Fibroblast of lung (primary cell): ENCODE results near the gene ADGRV1. TPM values are rescaled to one million over a fixed set of nuclear protein-coding genes. Genes with fewer than 3 reads are reported as not detected.

Experiments
- DNase-seq, 2 donors: peaks; one replicate each; pipeline versions ENCODE4 v3.0.0 to v3.0.0-alpha.2; 2010; ENCODE audit warnings: low read depth in 2 of 2
- H2AFZ ChIP-seq: 2 replicates; pipeline ENCODE4 v1.5.1; 2012; ENCODE audit warnings: low read length, control low read depth, inconsistent platforms
- H3K27ac ChIP-seq: 2 replicates; pipeline ENCODE4 v1.5.1; 2011; ENCODE audit warnings: low read length, control low read depth; ENCODE audit not compliant: insufficient read depth
- H3K27me3 ChIP-seq: 2 replicates; pipeline ENCODE4 v1.5.1; 2011; ENCODE audit warnings: mild to moderate bottlenecking, low read length; ENCODE audit not compliant: control insufficient read depth, insufficient read depth
- H3K36me3 ChIP-seq: 2 replicates; pipeline ENCODE4 v1.5.1; 2011; ENCODE audit warnings: low read length; ENCODE audit not compliant: control insufficient read depth, insufficient read depth
- H3K4me1 ChIP-seq: 2 replicates; pipeline ENCODE4 v1.5.1; 2011; ENCODE audit warnings: low read length; ENCODE audit not compliant: control insufficient read depth, insufficient read depth; ENCODE audit errors: extremely low read depth
- H3K4me2 ChIP-seq: 2 replicates; pipeline ENCODE4 v1.5.1; 2011; ENCODE audit warnings: low read length, control low read depth; ENCODE audit not compliant: insufficient read depth; ENCODE audit errors: extremely low read depth
- H3K4me3 ChIP-seq, 4 experiments: fragments of 200-600 bp in 1 of 4; sonication (generic) in 1 of 4; replicated peaks in 1 of 4; 2 replicates each; pipeline ENCODE4 v1.5.1; 2011 to 2016; ENCODE audit warnings: low read length in 4 of 4, low read depth in 3 of 4, mild to moderate bottlenecking in 3 of 4, control low read depth in 2 of 4, inconsistent platforms in 1 of 4, mixed read lengths in 1 of 4; ENCODE audit not compliant: insufficient read depth in 1 of 4; ENCODE audit errors: control extremely low read depth in 1 of 4
- H3K79me2 ChIP-seq: 2 replicates; pipeline ENCODE4 v1.5.1; 2012; ENCODE audit warnings: mild to moderate bottlenecking, low read length, inconsistent platforms; ENCODE audit not compliant: control insufficient read depth, insufficient read depth
- H3K9ac ChIP-seq: 2 replicates; pipeline ENCODE4 v1.5.1; 2011; ENCODE audit warnings: mild to moderate bottlenecking, low read length, control low read depth; ENCODE audit not compliant: insufficient read depth
- H3K9me3 ChIP-seq: 2 replicates; pipeline ENCODE4 v1.5.1; 2012; ENCODE audit warnings: low read depth, low read length; ENCODE audit not compliant: control insufficient read depth, insufficient read depth
- H4K20me1 ChIP-seq: 2 replicates; pipeline ENCODE4 v1.5.1; 2011; ENCODE audit warnings: low read length; ENCODE audit not compliant: control insufficient read depth, insufficient read depth; ENCODE audit errors: extremely low read depth
- CTCF ChIP-seq, 2 donors: IDR thresholded peaks in 1 of 2; conservative IDR thresholded peaks in 1 of 2; 1 replicate in 1 of 2; 2 replicates in 1 of 2; pipeline ENCODE4 v1.5.1; 2011 to 2012; ENCODE audit warnings: low read length in 2 of 2, control low read depth in 1 of 2, inconsistent platforms in 1 of 2, low read depth in 1 of 2, mild to moderate bottlenecking in 1 of 2
- EZH2 ChIP-seq: IDR thresholded peaks from 2 replicates; pipeline ENCODE4 v1.5.1; 2012; ENCODE audit warnings: low read length, control low read depth, mild to moderate bottlenecking; ENCODE audit errors: missing control alignments
- polyA plus RNA-seq, 2 donors: library from polyadenylated mRNA; depleted of rRNA in 1 of 2; stranded (reverse) in 1 of 2; unstranded in 1 of 2; fragments of >200 nt; gene quantifications; 2 replicates each; pipeline ENCODE4 v1.2.1, GENCODE V29; 2011 to 2012; ENCODE audit warnings: missing spikeins in 1 of 2
- total RNA-seq: library from RNA; depleted of rRNA; stranded (reverse); fragments of >200 nt; gene quantifications from 2 replicates; pipeline ENCODE4 v1.2.1, GENCODE V29; 2014

The ADGRV1 gene
- total and polyA plus RNA-seq, 2 donors (not counting 1 experiment from before 2014, with no cell fraction given): 0.15 to 0.17 TPM

GRCh38 chr5:90675222-90675621, 116.6 kb downstream of the ADGRV1 start:
- H3K9me3 ChIP-seq: no peaks in the 10 kb centered on the region
- no peaks in the 10 kb centered on the region for H4K20me1 ChIP-seq
- H3K36me3 ChIP-seq: no peaks in the 10 kb centered on the region
- no peak overlapping the region for H3K27ac ChIP-seq
- DNase-seq: no peak
- H2AFZ ChIP-seq: no peak overlapping the region
- TF ChIP-seq EZH2: no peak
- no peak for TF ChIP-seq CTCF (conservative IDR thresholded peaks at IDR 0.05 in 1 of 2, IDR thresholded peaks at IDR 0.05 in 1 of 2; ENCODE audit: low read depth in 1 of 2, low read length in 2 of 2)
- H3K4me1 ChIP-seq: no peaks in the 10 kb centered on the region
- H3K4me3 ChIP-seq: no peak overlapping the region
- H3K79me2 ChIP-seq: no peaks in the 10 kb centered on the region
- no peaks in the 10 kb centered on the region for H3K27me3 ChIP-seq
- no peak overlapping the region for H3K4me2 ChIP-seq
- H3K9ac ChIP-seq: no peak overlapping the region

GRCh38 chr5:90680921-90681563, 122.4 kb downstream of the ADGRV1 start:
- no peak overlapping the region for H3K4me2 ChIP-seq
- no peaks in the 10 kb centered on the region for H3K36me3 ChIP-seq
- H3K4me1 ChIP-seq: no peaks in the 10 kb centered on the region
- no peaks in the 10 kb centered on the region for H3K9me3 ChIP-seq
- DNase-seq: no peak
- no peak overlapping the region for H3K9ac ChIP-seq
- no peaks in the 10 kb centered on the region for H3K79me2 ChIP-seq
- no peaks in the 10 kb centered on the region for H3K27me3 ChIP-seq
- TF ChIP-seq EZH2 (no peak), CTCF (conservative IDR thresholded peaks at IDR 0.05 in 1 of 2, IDR thresholded peaks at IDR 0.05 in 1 of 2; ENCODE audit: low read depth in 1 of 2, low read length in 2 of 2) (no peak)
- H4K20me1 ChIP-seq: no peaks in the 10 kb centered on the region
- H2AFZ ChIP-seq: no peak overlapping the region
- no peak overlapping the region for H3K27ac ChIP-seq
- H3K4me3 ChIP-seq: no peak overlapping the region

- DNase-seq: no peak
- no peaks in the 10 kb centered on the region for H3K27me3 ChIP-seq
- H3K36me3 ChIP-seq: no peaks in the 10 kb centered on the region
- no peaks in the 10 kb centered on the region for H3K4me1 ChIP-seq
- no peak overlapping the region for H3K9ac ChIP-seq
- H3K79me2 ChIP-seq: no peaks in the 10 kb centered on the region
- no peak overlapping the region for H3K4me2 ChIP-seq
- no peak overlapping the region for H3K27ac ChIP-seq
- H3K4me3 ChIP-seq: no peak overlapping the region
- no peaks in the 10 kb centered on the region for H4K20me1 ChIP-seq
- H3K9me3 ChIP-seq: no peaks in the 10 kb centered on the region
- TF ChIP-seq CTCF (conservative IDR thresholded peaks at IDR 0.05 in 1 of 2, IDR thresholded peaks at IDR 0.05 in 1 of 2; ENCODE audit: low read depth in 1 of 2, low read length in 2 of 2) (no peak), EZH2 (no peak)
- H2AFZ ChIP-seq: no peak overlapping the region
Observed at GRCh38 chr5:90682278-90682677, 123.7 kb downstream of the ADGRV1 start.
